SK-N-SH (cell line): ENCODE results near the gene ADAMTS4. TPM values are rescaled to one million over a fixed set of nuclear protein-coding genes. Genes with fewer than 3 reads are reported as not detected.
A peak's percentile ranks its signal among the peaks of the same experiment; 100 is the strongest.

ENCODE experiments used
- CTCF ChIA-PET: fragments of 300-600, 350-600 bp; formaldehyde crosslinking; extraction: SDS; loops from one replicate; lab custom pipeline; 2021; lab: Yijun Ruan, JAX
- POLR2A ChIA-PET: fragments of 350-600 bp; sonication (Branson Sonifier 250); formaldehyde crosslinking; extraction: SDS; loops from one replicate; lab custom pipeline; 2020; ENCODE audit warnings: antibody characterized with exemption, inconsistent platforms; lab: Yijun Ruan, JAX
- DNase-seq: peaks from one replicate; pipeline ENCODE4 v3.0.0; 2012
- H2AFZ ChIP-seq: fragments of 200-600 bp; sonication (generic); 2 replicates; pipeline ENCODE4 v1.8.1; 2016; ENCODE audit warnings: antibody characterized with exemption, mild to moderate bottlenecking, low read depth
- H3F3A ChIP-seq: fragments of 200-600 bp; sonication (generic); replicated peaks from 2 replicates; pipeline ENCODE3; 2016; ENCODE audit warnings: antibody characterized with exemption, mild to moderate bottlenecking; ENCODE audit not compliant: insufficient read depth
- H3K27ac ChIP-seq, 2 experiments: fragments of 200-500 bp in 1 of 2; fragments of 200-600 bp in 1 of 2; sonication (Bioruptor generic) in 1 of 2; sonication (generic), shearing (Covaris generic) in 1 of 2; 2 replicates each; pipeline versions ENCODE4 v1.5.1 to v1.6.1; 2014 to 2016; ENCODE audit warnings: low read depth in 2 of 2, inconsistent platforms in 1 of 2, low read length in 1 of 2, mild to moderate bottlenecking in 1 of 2, mixed read lengths in 1 of 2
- H3K27me3 ChIP-seq: fragments of 200-600 bp; sonication (generic), shearing (Covaris generic); 2 replicates; pipeline ENCODE4 v1.6.1; 2016; ENCODE audit warnings: mixed run types; ENCODE audit not compliant: insufficient read depth
- H3K36me3 ChIP-seq, 2 experiments: fragments of 200-500 bp in 1 of 2; fragments of 200-600 bp in 1 of 2; sonication (Bioruptor generic) in 1 of 2; sonication (generic) in 1 of 2; replicated peaks in 1 of 2; 2 replicates each; pipeline versions ENCODE3 to v1.5.1; 2014 to 2016; ENCODE audit warnings: low read length in 1 of 2, mild to moderate bottlenecking in 1 of 2; ENCODE audit not compliant: insufficient read depth in 2 of 2, control insufficient read depth in 1 of 2
- H3K4me1 ChIP-seq, 2 experiments: fragments of 200-500 bp in 1 of 2; fragments of 200-600 bp in 1 of 2; sonication (Bioruptor generic) in 1 of 2; sonication (generic), shearing (Covaris generic) in 1 of 2; 2 replicates each; pipeline versions ENCODE4 v1.5.1 to v1.6.1; 2014 to 2016; ENCODE audit warnings: low read depth in 1 of 2, low read length in 1 of 2, mixed run types in 1 of 2; ENCODE audit not compliant: insufficient read depth in 2 of 2, control insufficient read depth in 1 of 2
- H3K4me2 ChIP-seq: fragments of 200-600 bp; sonication (generic), shearing (Covaris generic); 2 replicates; pipeline ENCODE4 v1.6.1; 2017; ENCODE audit warnings: mixed run types
- H3K4me3 ChIP-seq, 2 experiments: fragments of 200-500 bp in 1 of 2; fragments of 200-600 bp in 1 of 2; sonication (Bioruptor generic) in 1 of 2; sonication (generic), shearing (Covaris generic) in 1 of 2; 2 replicates each; pipeline versions ENCODE4 v1.5.1 to v1.8.1; 2014 to 2016; ENCODE audit warnings: low read depth in 2 of 2, inconsistent platforms in 1 of 2, low read length in 1 of 2, mild to moderate bottlenecking in 1 of 2, mixed read lengths in 1 of 2, moderate library complexity in 1 of 2
- H3K79me2 ChIP-seq: fragments of 200-600 bp; sonication (generic); 2 replicates; pipeline ENCODE4 v1.8.1; 2017; ENCODE audit warnings: mild to moderate bottlenecking; ENCODE audit not compliant: insufficient read depth
- H3K9ac ChIP-seq: fragments of 200-600 bp; sonication (generic); 2 replicates; pipeline ENCODE4 v1.6.1; 2017; ENCODE audit warnings: mixed run types
- H3K9me2 ChIP-seq: fragments of 200-600 bp; sonication (generic); 2 replicates; pipeline ENCODE4 v1.6.1; 2017; ENCODE audit warnings: mixed run types
- H3K9me3 ChIP-seq: fragments of 200-600 bp; sonication (generic); 2 replicates; pipeline ENCODE4 v1.6.1; 2017; ENCODE audit warnings: mixed run types, mild to moderate bottlenecking, moderate library complexity
- H4K20me1 ChIP-seq: fragments of 200-600 bp; sonication (generic); 2 replicates; pipeline ENCODE4 v1.6.1; 2017; ENCODE audit warnings: mild to moderate bottlenecking, mixed run types; ENCODE audit not compliant: insufficient read depth
- CHD2 ChIP-seq: fragments of 150-350 bp; IDR thresholded peaks from 2 replicates; pipeline ENCODE4 v1.6.1; 2018; ENCODE audit warnings: low read length; ENCODE audit not compliant: partially characterized antibody
- CTCF ChIP-seq: fragments of 200-600 bp; sonication (generic); IDR thresholded peaks from 2 replicates; pipeline ENCODE4 v1.6.1; 2017; ENCODE audit warnings: antibody characterized with exemption, mild to moderate bottlenecking, moderate library complexity
- ELF1 ChIP-seq: IDR thresholded peaks from 2 replicates; pipeline ENCODE4 v1.4.0; 2012
- EP300 ChIP-seq, 2 experiments: IDR thresholded peaks; 2 replicates each; pipeline versions ENCODE4 v1.4.0 to v1.6.1; 2012; ENCODE audit warnings: borderline replicate concordance in 1 of 2, low read depth in 1 of 2, low read length in 1 of 2
- FOXM1 ChIP-seq: IDR thresholded peaks from 2 replicates; pipeline ENCODE4 v1.4.0; 2012; ENCODE audit warnings: low read depth, mild to moderate bottlenecking
- MAX ChIP-seq: IDR thresholded peaks from 2 replicates; pipeline ENCODE4 v1.4.0; 2012; ENCODE audit warnings: low read depth
- MEF2A ChIP-seq: IDR thresholded peaks from 2 replicates; pipeline ENCODE4 v1.4.0; 2012; ENCODE audit warnings: low read depth, borderline replicate concordance
- NFIC ChIP-seq: IDR thresholded peaks from 2 replicates; pipeline ENCODE4 v1.4.0; 2012; ENCODE audit warnings: borderline replicate concordance
- NRF1 ChIP-seq: IDR thresholded peaks from 2 replicates; pipeline ENCODE4 v1.6.1; 2012; ENCODE audit warnings: low read depth, mild to moderate bottlenecking, low read length
- PBX3 ChIP-seq: IDR thresholded peaks from 2 replicates; pipeline ENCODE4; 2012
- POLR2AphosphoS5 ChIP-seq: IDR thresholded peaks from 2 replicates; pipeline ENCODE4 v1.6.1; 2012; ENCODE audit warnings: low read depth, low read length
- RCOR1 ChIP-seq: fragments of 150-350 bp; IDR thresholded peaks from 2 replicates; pipeline ENCODE4 v1.6.1; 2017; ENCODE audit warnings: antibody characterized with exemption, low read length
- REST ChIP-seq: IDR thresholded peaks from 2 replicates; pipeline ENCODE4 v1.6.1; 2012; ENCODE audit warnings: mild to moderate bottlenecking, low read depth, low read length, moderate library complexity
- RXRA ChIP-seq: IDR thresholded peaks from 2 replicates; pipeline ENCODE4 v1.4.0; 2012; ENCODE audit warnings: low read depth, mild to moderate bottlenecking, borderline replicate concordance
- SIN3A ChIP-seq: IDR thresholded peaks from 2 replicates; pipeline ENCODE4 v1.6.1; 2012; ENCODE audit warnings: low read depth, mild to moderate bottlenecking, low read length, moderate library complexity, borderline replicate concordance
- SMC3 ChIP-seq: IDR thresholded peaks from 2 replicates; pipeline ENCODE4 v1.6.1; 2012; ENCODE audit warnings: low read depth, low read length, improper control_type of control experiment
- TAF1 ChIP-seq: IDR thresholded peaks from 2 replicates; pipeline ENCODE4 v1.6.1; 2012; ENCODE audit warnings: low read depth, mild to moderate bottlenecking, low read length, moderate library complexity, borderline replicate concordance
- TEAD4 ChIP-seq: IDR thresholded peaks from 2 replicates; pipeline ENCODE4 v1.4.0; 2012; ENCODE audit warnings: mild to moderate bottlenecking, borderline replicate concordance; ENCODE audit not compliant: insufficient read depth
- USF1 ChIP-seq: IDR thresholded peaks from 2 replicates; pipeline ENCODE4 v1.4.0; 2012; ENCODE audit warnings: low read depth, borderline replicate concordance
- USF2 ChIP-seq: fragments of 150-350 bp; IDR thresholded peaks from 2 replicates; pipeline ENCODE4 v1.6.1; 2017; ENCODE audit warnings: antibody characterized with exemption, low read length, low read depth, borderline replicate concordance
- WGBS: methylation state at CpG from one replicate; pipeline ENCODE4 v1.1.6; 2017; ENCODE audit warnings: low lambda C conversion rate; 5-methylcytosine and 5-hydroxymethylcytosine counted together
- polyA plus RNA-seq, 3 experiments: library from polyadenylated mRNA; depleted of rRNA; stranded (reverse); fragments of >200 nt; gene quantifications; 2 replicates each; pipeline ENCODE4 v1.2.3, GENCODE V29; 2012

The ADAMTS4 gene
- polyA plus RNA-seq, 1 of the 3 experiments (the other 2 are of a cell fraction) = 1.2 TPM

- TF ChIP-seq REST (no peak), NRF1 (no peak), RXRA (no peak), POLR2AphosphoS5 (no peak)
- TF ChIP-seq, all 33 proteins: peak for 0
Observed at GRCh38 chr1:161168906-161169305, 29.9 kb downstream of the ADAMTS4 start (continued).

GRCh38 chr1:161166669-161167548, 31.9 kb downstream of the ADAMTS4 start:
- peaks cover 5% of the 10 kb centered on the region; the same call in 1 of the 2 replicates for H3K79me2 ChIP-seq
- peak; percentile 61 for DNase-seq
- H3K27me3 ChIP-seq = no peaks in the 10 kb centered on the region
- ChIA-PET CTCF (interaction anchor here (0.7 to 2.9 kb wide), 16 partner anchors 8 to 915 kb away, joined by 3 to 29 read pairs (median 6); partner anchors contain the start of genes ADAMTS4, B4GALT3, KLHDC9 and NDUFS2), POLR2A (interaction anchor here (1.0 to 1.4 kb wide), 4 partner anchors 10 to 122 kb away, joined by 3 to 11 read pairs (median 5); partner anchors contain the start of genes B4GALT3 and USF1)
- no peaks in the 10 kb centered on the region for H3K9me2 ChIP-seq
- TF ChIP-seq PBX3 (no peak), CTCF (no peak), FOXM1 (no peak), RXRA (no peak), RCOR1 (no peak), TAF1 (no peak), USF1 (no peak), EP300 (IDR thresholded peaks at IDR 0.05; ENCODE audit: borderline replicate concordance in 1 of 2, low read depth in 1 of 2, low read length in 1 of 2) (no peak), MEF2A (no peak), ELF1 (no peak), SMC3 (no peak), MAX (no peak), USF2 (no peak), SIN3A (no peak), CHD2 (no peak), TEAD4 (no peak), NFIC (no peak), POLR2AphosphoS5 (no peak)
- peak overlapping the region; percentile 80 to 90 for H3K4me3 ChIP-seq
- peak overlapping the region; percentile 98 for H3K4me2 ChIP-seq
- peaks cover 21 to 59% of the 10 kb centered on the region in 2 experiments for H3K36me3 ChIP-seq
- WGBS = 14% methylated on average over 32 of the region's 33 CpGs
- peak overlapping the region; percentile 76 for H3K9ac ChIP-seq
- peak overlapping the region; percentile 86 to 88 for H3K27ac ChIP-seq
- peak overlapping the region; percentile 71 for H2AFZ ChIP-seq
- peaks cover 0 to 20% of the 10 kb centered on the region in 2 experiments; a peak in 1 of 4 replicates for H3K4me1 ChIP-seq
- H3F3A ChIP-seq = peaks cover 14% of the 10 kb centered on the region
- H3K9me3 ChIP-seq = no peaks in the 10 kb centered on the region
- no peaks in the 10 kb centered on the region for H4K20me1 ChIP-seq
